Activated CD8-positive, alpha-beta T cell treated with anti-CD3 and anti-CD28 coated beads for 36 hours (primary cell): ENCODE results near the gene COPS7B. TPM values are rescaled to one million over a fixed set of nuclear protein-coding genes. Genes with fewer than 3 reads are reported as not detected.

Experiments
- ATAC-seq: fragments of 200-7000 bp; cut with Tn5 transposase; one replicate; pipeline ENCODE4 v1.10.0; 2021; ENCODE audit warnings: mild to moderate bottlenecking, moderate library complexity
- CTCF ChIA-PET: fragments of 350-600 bp; sonication (Branson Sonifier 250); formaldehyde crosslinking; loops from one replicate; lab custom pipeline; 2021; ENCODE audit warnings: antibody characterized with exemption; lab: Charles Lee
- POLR2A ChIA-PET: fragments of 350-600 bp; sonication (Branson Sonifier 250); formaldehyde crosslinking; loops from one replicate; lab custom pipeline; 2021; ENCODE audit warnings: antibody characterized with exemption; lab: Charles Lee
- DNase-seq: peaks from one replicate; pipeline ENCODE4 v3.0.0-alpha.2; 2020
- H3K27ac Mint-ChIP-seq: one replicate; pipeline ENCODE4 v1.8.0; 2021; ENCODE audit warnings: mild to moderate bottlenecking, mixed read lengths
- H3K27me3 Mint-ChIP-seq: one replicate; pipeline ENCODE4 v1.8.0; 2021; ENCODE audit warnings: mixed read lengths
- H3K36me3 Mint-ChIP-seq: one replicate; pipeline ENCODE4 v1.8.0; 2021; ENCODE audit warnings: low read depth, mixed read lengths
- H3K4me1 Mint-ChIP-seq: one replicate; pipeline ENCODE4 v1.8.0; 2021; ENCODE audit warnings: low read depth, mixed read lengths
- H3K4me3 Mint-ChIP-seq: one replicate; pipeline ENCODE4 v1.8.0; 2021; ENCODE audit warnings: mild to moderate bottlenecking, moderate library complexity, mixed read lengths
- H3K9me3 Mint-ChIP-seq: one replicate; pipeline ENCODE4 v1.8.0; 2021; ENCODE audit warnings: mixed read lengths
- CTCF ChIP-seq: fragments of 200-600 bp; IDR thresholded peaks from one replicate; pipeline ENCODE4 v1.8.0; 2022; ENCODE audit warnings: antibody characterized with exemption, mild to moderate bottlenecking
- intact Hi-C: fragments of 100-400 bp; cut with micrococcal nuclease; formaldehyde crosslinking; loops from one replicate; pipeline ENCODE4 v1.10.0; 2022
- total RNA-seq, 2 experiments: library from RNA; stranded (reverse); gene quantifications; one replicate each; pipeline ENCODE4 v1.2.3, GENCODE V29; 2021

Gene COPS7B
- total RNA-seq, 2 experiments from 2014 or later = 51.3 to 53.6 TPM

DNA sequence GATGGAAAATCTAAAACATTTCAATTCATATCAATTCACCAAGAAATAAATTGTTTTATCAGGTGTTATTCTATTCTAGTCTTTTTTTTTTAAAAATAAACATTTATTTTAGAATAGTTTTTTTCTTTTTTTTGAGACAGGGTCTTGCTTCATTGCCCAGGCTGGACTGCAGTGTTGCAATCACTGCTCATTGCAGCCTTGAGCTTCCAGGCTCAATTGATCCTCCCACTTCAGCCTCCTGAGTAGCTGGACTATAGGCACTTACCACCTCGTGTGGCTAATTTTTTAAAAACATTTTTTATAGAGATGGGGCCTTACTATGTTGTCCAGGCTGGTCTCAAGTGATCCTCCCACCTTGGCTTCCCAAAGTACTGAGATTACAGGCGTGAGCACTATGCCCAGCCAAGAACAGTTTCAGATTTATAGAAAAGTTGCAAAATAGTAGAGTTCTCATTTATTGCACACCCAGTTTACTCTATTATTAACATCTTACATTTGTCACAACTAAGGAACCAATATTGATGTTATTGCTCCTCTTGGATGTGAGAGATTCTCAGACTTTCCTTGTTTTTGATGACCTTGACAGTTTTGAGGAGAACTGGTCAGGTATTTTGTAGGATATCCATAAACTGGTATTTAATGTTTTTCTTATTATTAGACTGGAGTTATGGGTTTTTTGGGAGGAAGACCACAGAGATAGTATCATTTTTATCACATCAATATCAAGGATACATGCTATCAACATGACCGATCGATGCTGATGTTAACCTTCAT lies 35.0 kb upstream of the COPS7B start:
- H3K36me3 Mint-ChIP-seq = no peaks in the 10 kb centered on the region
- POLR2A ChIA-PET = no interaction called here
- CTCF ChIA-PET = interaction anchor here (1.2 kb wide), 1 partner anchor 35 kb away, joined by 3 read pairs; no protein-coding TSS in a partner anchor

DNA sequence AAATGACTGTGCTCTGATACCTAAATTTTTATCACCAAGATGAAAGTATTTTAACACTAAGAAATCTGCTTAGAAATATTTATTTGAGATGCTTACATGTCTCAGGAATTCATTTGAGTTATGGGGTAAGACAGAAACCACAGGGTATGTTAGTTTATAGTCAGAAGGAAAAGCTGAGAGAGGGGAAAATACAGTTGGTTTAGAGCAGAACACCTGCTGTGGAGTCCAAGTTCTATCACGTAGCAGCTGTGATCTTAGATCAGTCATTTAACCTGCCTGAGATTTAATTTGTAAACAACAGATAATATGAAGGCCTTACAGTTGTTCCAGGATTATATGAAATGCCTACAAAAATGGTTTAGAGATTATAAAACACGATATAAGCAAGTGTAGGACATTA lies 34.2 kb upstream of the COPS7B start:
- CTCF ChIA-PET = interaction anchor here (1.2 kb wide), 1 partner anchor 36 kb away, joined by 3 read pairs; no protein-coding TSS in a partner anchor
- Mint-ChIP-seq H3K27me3 (no peaks in the 10 kb centered on the region), H3K36me3 (no peaks in the 10 kb centered on the region), H3K27ac (no peak overlapping the region), H3K4me3 (no peak overlapping the region), H3K9me3 (no peaks in the 10 kb centered on the region), H3K4me1 (peaks cover 4% of the 10 kb centered on the region)
- POLR2A ChIA-PET = no interaction called here
- ATAC-seq (no peak), DNase-seq (no peak)
- no peak for TF ChIP-seq CTCF
- intact Hi-C loops = no loop called here

More for the DNA sequence above, 35.0 kb upstream of the COPS7B start:
- TF ChIP-seq CTCF = no peak
- DNase-seq (no peak), ATAC-seq (no peak)
- H3K27me3 Mint-ChIP-seq = no peaks in the 10 kb centered on the region
- H3K9me3 Mint-ChIP-seq = no peaks in the 10 kb centered on the region
- H3K4me3 Mint-ChIP-seq = no peak overlapping the region
- intact Hi-C loops = no loop called here
- H3K27ac Mint-ChIP-seq = no peak overlapping the region
- H3K4me1 Mint-ChIP-seq = peaks cover 4% of the 10 kb centered on the region

DNA sequence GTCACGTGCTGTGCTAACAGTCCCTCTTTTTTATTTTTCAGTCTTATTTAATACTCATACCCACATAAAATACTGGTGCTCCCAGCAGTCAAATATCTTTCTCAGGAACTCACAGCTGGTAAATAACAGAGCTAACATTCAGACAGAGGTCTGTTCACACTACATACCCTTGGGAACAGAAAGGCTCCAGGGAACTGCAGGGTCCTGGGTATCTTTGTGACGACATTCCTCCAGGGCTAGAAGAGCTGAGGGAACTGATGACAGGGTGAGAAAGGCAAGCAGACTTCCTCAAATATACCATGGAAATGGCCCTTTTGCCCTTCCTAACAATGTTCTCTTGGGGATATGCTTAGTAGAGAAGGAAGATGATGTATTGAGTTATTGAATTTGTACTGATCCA lies 24.5 kb upstream of the COPS7B start:
- ATAC-seq = no peak
- Mint-ChIP-seq H3K27ac (no peak overlapping the region), H3K4me1 (peaks cover 11% of the 10 kb centered on the region), H3K9me3 (no peaks in the 10 kb centered on the region), H3K36me3 (no peaks in the 10 kb centered on the region), H3K4me3 (no peak overlapping the region), H3K27me3 (no peaks in the 10 kb centered on the region)
- no peak for TF ChIP-seq CTCF
- DNase-seq = no peak
- POLR2A ChIA-PET = interaction anchor here (1.5 kb wide), 1 partner anchor 95 kb away, joined by 3 read pairs; no protein-coding TSS in a partner anchor
- CTCF ChIA-PET = interaction anchor here (0.8 to 1.2 kb wide), 3 partner anchors 9 to 160 kb away, joined by 3 to 5 read pairs (median 3); no protein-coding TSS in a partner anchor
- intact Hi-C loops = no loop called here

- no peak overlapping the region for H3K4me3 Mint-ChIP-seq
- TF ChIP-seq CTCF = no peak
- H3K27me3 Mint-ChIP-seq = no peaks in the 10 kb centered on the region
- POLR2A ChIA-PET = interaction anchor here (1.1 kb wide), 1 partner anchor 13 kb away, joined by 4 read pairs; no protein-coding TSS in a partner anchor
- no peak overlapping the region for H3K27ac Mint-ChIP-seq
- no peaks in the 10 kb centered on the region for H3K36me3 Mint-ChIP-seq
- no peaks in the 10 kb centered on the region for H3K9me3 Mint-ChIP-seq
- DNase-seq (no peak), ATAC-seq (no peak)
- CTCF ChIA-PET = interaction anchor here (0.9 kb wide), 1 partner anchor 49 kb away, joined by 3 read pairs; no protein-coding TSS in a partner anchor
- H3K4me1 Mint-ChIP-seq = peaks cover 11% of the 10 kb centered on the region
- intact Hi-C loops = no loop called here
These were observed 22.1 kb upstream of the COPS7B start for GRCh38 chr2:231764124-231764523.

DNA sequence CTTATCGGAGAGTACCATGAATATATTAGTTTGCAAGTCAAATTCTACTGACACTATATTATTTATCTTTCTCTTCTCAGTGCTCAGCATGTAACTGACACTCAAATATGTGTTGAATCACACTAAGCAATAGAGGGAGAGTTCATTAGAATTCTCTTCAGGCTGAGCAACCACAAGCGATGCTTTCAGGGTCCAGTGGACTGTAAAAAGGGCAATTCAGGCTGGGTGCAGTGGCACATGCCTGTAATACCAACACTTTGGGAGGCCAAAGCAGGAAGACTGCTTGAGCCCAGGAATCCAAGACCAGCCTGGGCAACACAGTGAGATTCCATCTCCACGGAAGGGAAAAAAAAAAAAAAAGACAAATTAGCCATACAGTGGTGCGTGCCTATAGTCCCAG lies 21.5 kb upstream of the COPS7B start:
- Mint-ChIP-seq H3K9me3 (no peaks in the 10 kb centered on the region), H3K4me1 (peaks cover 17% of the 10 kb centered on the region), H3K36me3 (no peaks in the 10 kb centered on the region), H3K4me3 (no peak overlapping the region), H3K27me3 (no peaks in the 10 kb centered on the region), H3K27ac (no peak overlapping the region)
- no peak for TF ChIP-seq CTCF
- intact Hi-C loops = no loop called here
- POLR2A ChIA-PET = interaction anchor here (1.1 kb wide), 1 partner anchor 12 kb away, joined by 4 read pairs; no protein-coding TSS in a partner anchor
- DNase-seq (no peak), ATAC-seq (no peak)
- CTCF ChIA-PET = no interaction called here
